ENCODE measurements around the gene TMA7B.

GRCh38 chr22:40001106-40001505 lies 40.9 kb downstream of the TMA7B start:
- TF ChIP-seq POLR2A (IDR thresholded peaks at IDR 0.05) = no peak
- TF ChIP-seq CTCF (IDR thresholded peaks at IDR 0.05) = no peak

Data from esophagus squamous epithelium (tissue), 4 donors.